Measurements from ENCODE around the gene GNGT2.
"Not testable (repeated sequence)": the region's sequence is repeated elsewhere in the genome, so short reads cannot be mapped to it uniquely, and the experiment has no call there.

GRCh38 chr17:49175978-49176377 lies 34.4 kb downstream of the GNGT2 start:
- TF ChIP-seq CTCF (conservative IDR thresholded peaks at IDR 0.05; ENCODE audit: low read depth, low read length); BHLHE40 (IDR thresholded peaks at IDR 0.05; ENCODE audit: low read depth, low read length); RAD21 (IDR thresholded peaks at IDR 0.05; ENCODE audit: low read length); CEBPB (IDR thresholded peaks at IDR 0.05; ENCODE audit: low read depth, low read length); POLR2A (IDR thresholded peaks at IDR 0.05; ENCODE audit: low read depth, low read length); NFE2L2 (IDR thresholded peaks at IDR 0.05; ENCODE audit: low read depth, low read length); MAFK (IDR thresholded peaks at IDR 0.05; ENCODE audit: low read depth, low read length); MAZ (IDR thresholded peaks at IDR 0.05; ENCODE audit: borderline replicate concordance, low read depth, low read length); MXI1 (IDR thresholded peaks at IDR 0.05; ENCODE audit: borderline replicate concordance, low read depth, low read length); RCOR1 (IDR thresholded peaks at IDR 0.05; ENCODE audit: insufficient replicate concordance, low read length): not testable (repeated sequence)

Data from IMR-90 (cell line).